ENCODE data around the gene ARMC8. TPM values are rescaled to one million over a fixed set of nuclear protein-coding genes. Genes with fewer than 3 reads are reported as not detected.

ARMC8 gene, protein sequence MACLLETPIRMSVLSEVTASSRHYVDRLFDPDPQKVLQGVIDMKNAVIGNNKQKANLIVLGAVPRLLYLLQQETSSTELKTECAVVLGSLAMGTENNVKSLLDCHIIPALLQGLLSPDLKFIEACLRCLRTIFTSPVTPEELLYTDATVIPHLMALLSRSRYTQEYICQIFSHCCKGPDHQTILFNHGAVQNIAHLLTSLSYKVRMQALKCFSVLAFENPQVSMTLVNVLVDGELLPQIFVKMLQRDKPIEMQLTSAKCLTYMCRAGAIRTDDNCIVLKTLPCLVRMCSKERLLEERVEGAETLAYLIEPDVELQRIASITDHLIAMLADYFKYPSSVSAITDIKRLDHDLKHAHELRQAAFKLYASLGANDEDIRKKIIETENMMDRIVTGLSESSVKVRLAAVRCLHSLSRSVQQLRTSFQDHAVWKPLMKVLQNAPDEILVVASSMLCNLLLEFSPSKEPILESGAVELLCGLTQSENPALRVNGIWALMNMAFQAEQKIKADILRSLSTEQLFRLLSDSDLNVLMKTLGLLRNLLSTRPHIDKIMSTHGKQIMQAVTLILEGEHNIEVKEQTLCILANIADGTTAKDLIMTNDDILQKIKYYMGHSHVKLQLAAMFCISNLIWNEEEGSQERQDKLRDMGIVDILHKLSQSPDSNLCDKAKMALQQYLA
- 48.2 and 57.9 TPM in 2 replicates for total RNA-seq

DNA sequence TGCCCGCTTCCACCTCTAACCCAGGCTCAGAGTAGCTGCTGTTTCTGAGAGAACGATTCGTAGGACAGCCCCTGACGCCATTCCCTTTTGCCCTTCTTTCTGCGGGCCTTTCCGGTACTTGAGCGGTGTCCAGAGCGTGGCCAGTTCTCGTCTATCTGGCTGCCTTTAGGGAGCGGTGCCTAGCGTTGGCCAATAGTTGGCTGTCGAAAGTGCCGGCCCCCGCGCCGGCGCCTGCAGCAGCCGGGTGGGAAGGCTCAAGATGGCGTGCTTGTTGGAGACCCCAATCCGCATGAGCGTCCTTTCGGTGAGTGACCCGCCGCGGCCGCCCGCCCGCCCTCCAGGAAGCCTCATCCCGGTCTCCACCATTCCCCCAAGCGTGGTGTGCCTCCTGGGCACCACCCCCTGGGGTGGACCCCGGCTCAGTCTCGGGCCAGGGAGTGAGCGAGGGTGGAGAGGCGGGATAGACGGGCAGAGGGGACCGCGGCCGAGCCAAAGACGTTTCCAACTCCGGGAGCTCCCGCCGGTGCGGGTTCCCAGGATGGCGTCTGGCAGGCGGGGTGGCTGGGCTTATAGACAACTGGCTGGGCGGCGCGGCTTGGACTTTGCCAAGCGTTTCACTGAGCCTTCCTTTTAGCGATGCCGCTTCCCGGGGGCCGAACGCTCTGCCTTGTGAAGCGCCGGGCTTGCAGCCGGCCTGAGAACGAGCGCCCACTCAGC is at the start of gene ARMC8:
Gene ARMC8 (plus strand): TSS at position 6 of the 717 bp plus-strand sequence. CDS start 254 bp downstream, at position 260.

DNA sequence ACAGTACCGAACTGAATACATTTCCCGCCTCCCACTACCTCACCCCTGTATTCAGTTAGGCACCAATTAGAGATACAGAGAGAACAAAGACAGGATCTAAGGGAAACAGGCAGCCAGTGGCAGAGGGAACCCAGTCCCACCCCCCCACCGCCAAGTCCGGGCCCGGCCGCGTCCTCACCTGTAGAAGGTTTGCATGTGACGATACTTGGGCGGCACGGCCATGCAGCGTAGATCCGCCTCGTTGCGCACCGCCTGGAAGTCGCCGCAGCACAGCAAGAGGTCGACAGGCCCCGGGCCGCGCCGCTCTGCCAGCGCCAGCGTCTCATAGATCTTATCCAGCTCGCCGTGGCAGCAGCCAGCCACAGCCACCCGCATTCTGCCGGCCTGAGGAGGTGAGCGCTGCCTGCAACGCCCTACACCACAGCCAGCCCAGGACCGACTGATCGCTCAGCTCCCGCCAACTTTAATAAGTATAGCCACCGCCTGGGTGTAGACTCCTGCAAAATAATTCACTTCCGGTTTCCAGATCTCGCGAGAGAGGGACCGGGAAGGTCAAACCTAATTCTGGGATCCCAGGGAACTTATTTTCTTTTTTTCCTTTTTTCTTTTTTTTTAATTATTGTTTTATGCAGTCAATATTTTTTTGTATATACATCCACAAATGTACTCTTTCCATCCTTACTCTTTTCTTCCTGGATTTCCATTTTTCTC is 12.5 kb upstream of the ARMC8 start, which contains the start of gene DBR1:
Gene DBR1 (minus strand): TSS at position 501 of the 711 bp plus-strand sequence. CDS start 126 bp downstream, at position 375.

DNA sequence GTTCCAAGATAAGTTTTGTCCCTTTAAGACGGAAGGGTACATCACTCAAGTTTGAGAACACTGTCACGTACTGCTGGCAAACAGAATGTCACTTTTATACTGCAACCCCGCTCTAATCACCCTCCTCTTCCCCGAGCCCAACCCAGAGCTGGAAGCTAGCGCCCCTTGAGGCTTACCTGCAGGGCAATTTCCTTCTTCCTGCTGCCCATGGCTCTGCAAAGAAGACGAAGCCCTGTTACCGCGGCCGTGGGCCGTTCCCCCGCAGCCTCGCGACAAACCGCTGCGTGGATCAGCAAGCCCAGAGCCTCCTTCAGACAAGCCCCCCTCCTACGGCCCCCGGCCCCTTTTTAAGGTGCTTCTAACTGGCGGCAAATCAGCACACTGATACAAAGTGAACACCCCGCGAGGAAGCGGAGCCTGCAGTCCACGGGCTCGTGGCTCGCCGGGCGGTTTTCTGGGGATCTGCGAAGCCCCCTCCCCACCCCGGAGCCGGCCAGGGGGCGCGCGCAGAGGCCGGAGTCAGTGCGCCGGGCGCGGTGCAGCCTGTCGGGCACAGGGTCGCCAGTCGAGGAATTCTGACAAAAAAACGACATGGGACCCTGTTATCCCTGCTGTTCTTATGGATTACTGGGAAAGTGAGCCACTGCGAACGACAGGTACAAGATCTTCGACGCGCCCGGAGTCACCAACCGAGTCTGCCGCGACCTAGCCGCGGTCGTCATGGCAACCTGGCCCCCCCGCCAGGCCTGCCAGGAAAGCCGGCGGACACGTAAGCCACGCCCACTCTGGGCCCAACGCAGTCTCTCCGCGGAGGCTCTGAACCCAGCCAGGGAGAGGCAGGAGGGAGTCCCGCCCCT is 142.3 kb downstream of the ARMC8 start, which contains the start of gene NME9:
Gene NME9 (minus strand): TSS at position 725 of the 857 bp plus-strand sequence. CDS start 516 bp downstream, at position 209.

Other genes with a start within 250 kb of the ARMC8 start
- gene CLDN18, start 177.1 kb upstream of the ARMC8 start, total RNA-seq, result 0.12 TPM in 1 of 2 replicates, not detected in the other
- gene DZIP1L, start 71.7 kb upstream of the ARMC8 start, total RNA-seq, result 38.3 and 40.7 TPM in 2 replicates
- gene A4GNT, start 54.9 kb upstream of the ARMC8 start, total RNA-seq, result not detected in 2 replicates
- gene DBR1, start 12.4 kb upstream of the ARMC8 start, total RNA-seq, result 18.1 and 21.5 TPM in 2 replicates
- 0.22 TPM in 1 of 2 replicates, not detected in the other for gene NME9, start 142.6 kb downstream of the ARMC8 start, total RNA-seq
- gene MRAS, start 161.3 kb downstream of the ARMC8 start, total RNA-seq, result 39.2 and 73.6 TPM in 2 replicates
- 4.5 and 6.5 TPM in 2 replicates for gene ESYT3, start 247.3 kb downstream of the ARMC8 start, total RNA-seq